Liver (tissue), 9 donors: Measurements from ENCODE around the gene LCORL. TPM values are rescaled to one million over a fixed set of nuclear protein-coding genes. Genes with fewer than 3 reads are reported as not detected.

ENCODE experiments used
- DNase-seq: peaks from one replicate; pipeline ENCODE4 v3.0.0-alpha.2; 2017; ENCODE audit warnings: low spot score
- H3K27ac ChIP-seq, 2 donors: one replicate each; pipeline ENCODE4 v1.7.0; 2013; ENCODE audit warnings: inconsistent platforms in 2 of 2, low read length in 2 of 2, control low read depth in 1 of 2, low read depth in 1 of 2, mild to moderate bottlenecking in 1 of 2
- H3K27me3 ChIP-seq, 4 donors: one replicate each; pipeline versions ENCODE4 v1.6.1 to v1.7.0; 2013; ENCODE audit warnings: low read length in 3 of 4, inconsistent platforms in 1 of 4, mild to moderate bottlenecking in 1 of 4, moderate library complexity in 1 of 4; ENCODE audit not compliant: control insufficient read depth in 4 of 4, insufficient read depth in 4 of 4
- H3K36me3 ChIP-seq, 4 donors: one replicate each; pipeline versions ENCODE4 v1.6.1 to v1.7.0; 2013; ENCODE audit warnings: low read length in 3 of 4, mild to moderate bottlenecking in 3 of 4, low read depth in 1 of 4, moderate library complexity in 1 of 4; ENCODE audit not compliant: control insufficient read depth in 4 of 4, insufficient read depth in 3 of 4
- H3K4me1 ChIP-seq, 4 donors: one replicate each; pipeline versions ENCODE4 v1.6.1 to v1.7.0; 2013; ENCODE audit warnings: low read length in 3 of 4, mild to moderate bottlenecking in 3 of 4, moderate library complexity in 1 of 4; ENCODE audit not compliant: control insufficient read depth in 4 of 4, insufficient read depth in 4 of 4
- H3K4me3 ChIP-seq, 3 donors: one replicate each; pipeline versions ENCODE4 v1.6.1 to v1.7.0; 2013; ENCODE audit warnings: low read length in 3 of 3, control low read depth in 1 of 3, low read depth in 1 of 3, mild to moderate bottlenecking in 1 of 3
- H3K9ac ChIP-seq, 2 donors: one replicate each; pipeline ENCODE4 v1.7.0; 2013; ENCODE audit warnings: low read length in 2 of 2, mild to moderate bottlenecking in 2 of 2, moderate library complexity in 2 of 2, control low read depth in 1 of 2, low read depth in 1 of 2
- H3K9me3 ChIP-seq, 4 donors: one replicate each; pipeline versions ENCODE4 v1.6.1 to v1.7.0; 2013; ENCODE audit warnings: low read length in 3 of 4; ENCODE audit not compliant: control insufficient read depth in 4 of 4
- EGR1 ChIP-seq, 2 donors: IDR thresholded peaks; 2 replicates each; pipeline ENCODE4 v1.6.1; 2016 to 2018; ENCODE audit warnings: antibody characterized with exemption in 2 of 2, low read depth in 2 of 2
- FOXA1 ChIP-seq: IDR thresholded peaks from 2 replicates; pipeline ENCODE4 v1.6.1; 2016; ENCODE audit warnings: antibody characterized with exemption
- FOXA2 ChIP-seq: IDR thresholded peaks from 2 replicates; pipeline ENCODE4 v1.6.1; 2016; ENCODE audit warnings: antibody characterized with exemption
- HNF4A ChIP-seq, 2 donors: conservative IDR thresholded peaks; 2 replicates each; pipeline ENCODE4 v1.6.1; 2016; ENCODE audit warnings: antibody characterized with exemption in 2 of 2, mild to moderate bottlenecking in 2 of 2
- HNF4G ChIP-seq: IDR thresholded peaks from 2 replicates; pipeline ENCODE4 v1.6.1; 2016; ENCODE audit warnings: antibody characterized with exemption
- JUND ChIP-seq, 2 donors: IDR thresholded peaks; 2 replicates each; pipeline ENCODE4 v1.6.1; 2016; ENCODE audit warnings: antibody characterized with exemption in 2 of 2
- NR2F2 ChIP-seq: IDR thresholded peaks from 2 replicates; pipeline ENCODE4 v1.6.1; 2016; ENCODE audit warnings: antibody characterized with exemption
- RAD21 ChIP-seq, 2 donors: IDR thresholded peaks; 2 replicates each; pipeline ENCODE4 v1.6.1; 2016; ENCODE audit warnings: antibody characterized with exemption in 2 of 2, mild to moderate bottlenecking in 2 of 2
- RXRA ChIP-seq, 2 donors: IDR thresholded peaks; 2 replicates each; pipeline ENCODE4 v1.6.1; 2017 to 2018; ENCODE audit warnings: antibody characterized with exemption in 2 of 2, mild to moderate bottlenecking in 1 of 2
- SP1 ChIP-seq: IDR thresholded peaks from 2 replicates; pipeline ENCODE4 v1.6.1; 2018; ENCODE audit warnings: antibody characterized with exemption, mild to moderate bottlenecking
- TAF1 ChIP-seq: conservative IDR thresholded peaks from 2 replicates; pipeline ENCODE4 v1.6.1; 2016; ENCODE audit warnings: antibody characterized with exemption, mild to moderate bottlenecking
- WGBS: extraction: QIAGEN DNeasy Blood & Tissue Kit; methylation state at CpG from one replicate; pipeline ENCODE4 v1.1.7; 2013; 5-methylcytosine and 5-hydroxymethylcytosine counted together
- polyA plus RNA-seq, 2 donors: library from polyadenylated mRNA; stranded (reverse) in 1 of 2; unstranded in 1 of 2; fragments of 200-250 nt in 1 of 2; fragments of >200 nt in 1 of 2; fragmentation: Nextera tagmentation in 1 of 2; extraction: Ambion mirVana in 1 of 2; gene quantifications; one replicate each; pipeline versions ENCODE4 v1.2.1 to v1.2.3, GENCODE V29; 2013 to 2015
- total RNA-seq, 2 donors: library from RNA; depleted of rRNA; stranded (reverse); fragments of >200 nt; gene quantifications; one replicate each; pipeline ENCODE4 v1.2.3, GENCODE V29; 2014
- TF ChIP-seq, protein P1 (sequence below): IDR thresholded peaks from 2 replicates; pipeline ENCODE4 v1.6.1; 2016; ENCODE audit warnings: antibody characterized with exemption
- TF ChIP-seq, protein P2 (sequence below): fragments of 150-350 bp; IDR thresholded peaks from 2 replicates; pipeline ENCODE4 v1.5.1; 2017; ENCODE audit warnings: improper control_type of control experiment, low read depth, low read length; ENCODE audit not compliant: missing input control
- TF ChIP-seq, protein P3 (sequence below): IDR thresholded peaks from 2 replicates; pipeline ENCODE4 v1.6.1; 2016; ENCODE audit warnings: antibody characterized with exemption
- TF ChIP-seq, protein P4 (sequence below): IDR thresholded peaks from 2 replicates; pipeline ENCODE4 v1.6.1; 2016; ENCODE audit warnings: antibody characterized with exemption, mild to moderate bottlenecking
- TF ChIP-seq, protein P5 (sequence below): IDR thresholded peaks from 2 replicates; pipeline ENCODE4 v1.6.1; 2016; ENCODE audit warnings: antibody characterized with exemption
- donor health status: healthy.
- donor health status: healthy.
- donor health status: healthy.
- donor health status: healthy.
- donor health status: healthy.

Gene LCORL
- total and polyA plus RNA-seq, 4 donors: 2.1 to 12.0 (median 6.5) TPM

DNA sequence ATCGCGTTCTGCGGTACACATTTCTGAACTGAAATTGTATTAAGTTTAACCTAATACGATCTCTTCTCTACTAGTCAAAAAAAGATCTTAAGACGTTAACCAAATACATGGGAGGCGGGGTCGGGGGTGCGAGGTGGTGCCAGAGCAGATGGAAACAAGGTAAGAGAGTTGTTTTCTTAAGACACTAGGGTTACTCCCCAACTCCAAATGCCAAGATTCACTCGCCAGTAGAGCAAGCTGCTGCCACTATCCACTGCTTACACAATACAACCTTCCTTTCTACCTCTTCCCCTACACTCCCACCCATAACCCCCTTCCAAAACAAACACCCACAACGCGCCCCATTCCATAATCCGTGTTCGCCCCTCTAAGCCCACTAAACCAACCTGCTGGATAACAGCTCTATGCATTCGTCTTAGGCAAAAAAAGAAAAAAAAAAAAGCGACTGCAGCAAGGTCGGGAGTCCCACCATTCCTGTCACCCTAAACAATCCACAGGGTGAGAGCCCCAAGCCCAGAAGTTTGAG, 1.3 kb downstream of the LCORL start:
- H3K27me3 ChIP-seq: no peaks in the 10 kb centered on the region
- H3K9me3 ChIP-seq: no peaks in the 10 kb centered on the region
- peak overlapping the region; percentile 78 to 91 (median 79) for H3K4me3 ChIP-seq
- H3K4me1 ChIP-seq: peaks cover 2 to 19% (median 7%) of the 10 kb centered on the region in 4 donors
- TF ChIP-seq NR2F2: no peak
- TF ChIP-seq HNF4A (conservative IDR thresholded peaks at IDR 0.05): no peak
- TF ChIP-seq TAF1: no peak
- no peak for TF ChIP-seq SP1
- TF ChIP-seq, protein P1, sequence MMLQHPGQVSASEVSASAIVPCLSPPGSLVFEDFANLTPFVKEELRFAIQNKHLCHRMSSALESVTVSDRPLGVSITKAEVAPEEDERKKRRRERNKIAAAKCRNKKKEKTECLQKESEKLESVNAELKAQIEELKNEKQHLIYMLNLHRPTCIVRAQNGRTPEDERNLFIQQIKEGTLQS: no peak
- TF ChIP-seq HNF4G: no peak
- no peak for TF ChIP-seq RXRA (IDR thresholded peaks at IDR 0.05)
- TF ChIP-seq, protein P2, sequence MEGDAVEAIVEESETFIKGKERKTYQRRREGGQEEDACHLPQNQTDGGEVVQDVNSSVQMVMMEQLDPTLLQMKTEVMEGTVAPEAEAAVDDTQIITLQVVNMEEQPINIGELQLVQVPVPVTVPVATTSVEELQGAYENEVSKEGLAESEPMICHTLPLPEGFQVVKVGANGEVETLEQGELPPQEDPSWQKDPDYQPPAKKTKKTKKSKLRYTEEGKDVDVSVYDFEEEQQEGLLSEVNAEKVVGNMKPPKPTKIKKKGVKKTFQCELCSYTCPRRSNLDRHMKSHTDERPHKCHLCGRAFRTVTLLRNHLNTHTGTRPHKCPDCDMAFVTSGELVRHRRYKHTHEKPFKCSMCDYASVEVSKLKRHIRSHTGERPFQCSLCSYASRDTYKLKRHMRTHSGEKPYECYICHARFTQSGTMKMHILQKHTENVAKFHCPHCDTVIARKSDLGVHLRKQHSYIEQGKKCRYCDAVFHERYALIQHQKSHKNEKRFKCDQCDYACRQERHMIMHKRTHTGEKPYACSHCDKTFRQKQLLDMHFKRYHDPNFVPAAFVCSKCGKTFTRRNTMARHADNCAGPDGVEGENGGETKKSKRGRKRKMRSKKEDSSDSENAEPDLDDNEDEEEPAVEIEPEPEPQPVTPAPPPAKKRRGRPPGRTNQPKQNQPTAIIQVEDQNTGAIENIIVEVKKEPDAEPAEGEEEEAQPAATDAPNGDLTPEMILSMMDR: no peak
- no peak for TF ChIP-seq FOXA2
- TF ChIP-seq EGR1 (IDR thresholded peaks at IDR 0.05; ENCODE audit: low read depth in 2 of 2): no peak
- TF ChIP-seq, protein P3, sequence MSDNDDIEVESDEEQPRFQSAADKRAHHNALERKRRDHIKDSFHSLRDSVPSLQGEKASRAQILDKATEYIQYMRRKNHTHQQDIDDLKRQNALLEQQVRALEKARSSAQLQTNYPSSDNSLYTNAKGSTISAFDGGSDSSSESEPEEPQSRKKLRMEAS: no peak
- TF ChIP-seq, protein P4, sequence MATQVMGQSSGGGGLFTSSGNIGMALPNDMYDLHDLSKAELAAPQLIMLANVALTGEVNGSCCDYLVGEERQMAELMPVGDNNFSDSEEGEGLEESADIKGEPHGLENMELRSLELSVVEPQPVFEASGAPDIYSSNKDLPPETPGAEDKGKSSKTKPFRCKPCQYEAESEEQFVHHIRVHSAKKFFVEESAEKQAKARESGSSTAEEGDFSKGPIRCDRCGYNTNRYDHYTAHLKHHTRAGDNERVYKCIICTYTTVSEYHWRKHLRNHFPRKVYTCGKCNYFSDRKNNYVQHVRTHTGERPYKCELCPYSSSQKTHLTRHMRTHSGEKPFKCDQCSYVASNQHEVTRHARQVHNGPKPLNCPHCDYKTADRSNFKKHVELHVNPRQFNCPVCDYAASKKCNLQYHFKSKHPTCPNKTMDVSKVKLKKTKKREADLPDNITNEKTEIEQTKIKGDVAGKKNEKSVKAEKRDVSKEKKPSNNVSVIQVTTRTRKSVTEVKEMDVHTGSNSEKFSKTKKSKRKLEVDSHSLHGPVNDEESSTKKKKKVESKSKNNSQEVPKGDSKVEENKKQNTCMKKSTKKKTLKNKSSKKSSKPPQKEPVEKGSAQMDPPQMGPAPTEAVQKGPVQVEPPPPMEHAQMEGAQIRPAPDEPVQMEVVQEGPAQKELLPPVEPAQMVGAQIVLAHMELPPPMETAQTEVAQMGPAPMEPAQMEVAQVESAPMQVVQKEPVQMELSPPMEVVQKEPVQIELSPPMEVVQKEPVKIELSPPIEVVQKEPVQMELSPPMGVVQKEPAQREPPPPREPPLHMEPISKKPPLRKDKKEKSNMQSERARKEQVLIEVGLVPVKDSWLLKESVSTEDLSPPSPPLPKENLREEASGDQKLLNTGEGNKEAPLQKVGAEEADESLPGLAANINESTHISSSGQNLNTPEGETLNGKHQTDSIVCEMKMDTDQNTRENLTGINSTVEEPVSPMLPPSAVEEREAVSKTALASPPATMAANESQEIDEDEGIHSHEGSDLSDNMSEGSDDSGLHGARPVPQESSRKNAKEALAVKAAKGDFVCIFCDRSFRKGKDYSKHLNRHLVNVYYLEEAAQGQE: no peak
- TF ChIP-seq RAD21 (IDR thresholded peaks at IDR 0.05): no peak
- no peak for TF ChIP-seq JUND (IDR thresholded peaks at IDR 0.05)
- TF ChIP-seq, protein P5, sequence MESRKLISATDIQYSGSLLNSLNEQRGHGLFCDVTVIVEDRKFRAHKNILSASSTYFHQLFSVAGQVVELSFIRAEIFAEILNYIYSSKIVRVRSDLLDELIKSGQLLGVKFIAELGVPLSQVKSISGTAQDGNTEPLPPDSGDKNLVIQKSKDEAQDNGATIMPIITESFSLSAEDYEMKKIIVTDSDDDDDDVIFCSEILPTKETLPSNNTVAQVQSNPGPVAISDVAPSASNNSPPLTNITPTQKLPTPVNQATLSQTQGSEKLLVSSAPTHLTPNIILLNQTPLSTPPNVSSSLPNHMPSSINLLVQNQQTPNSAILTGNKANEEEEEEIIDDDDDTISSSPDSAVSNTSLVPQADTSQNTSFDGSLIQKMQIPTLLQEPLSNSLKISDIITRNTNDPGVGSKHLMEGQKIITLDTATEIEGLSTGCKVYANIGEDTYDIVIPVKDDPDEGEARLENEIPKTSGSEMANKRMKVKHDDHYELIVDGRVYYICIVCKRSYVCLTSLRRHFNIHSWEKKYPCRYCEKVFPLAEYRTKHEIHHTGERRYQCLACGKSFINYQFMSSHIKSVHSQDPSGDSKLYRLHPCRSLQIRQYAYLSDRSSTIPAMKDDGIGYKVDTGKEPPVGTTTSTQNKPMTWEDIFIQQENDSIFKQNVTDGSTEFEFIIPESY: no peak
- peak overlapping the region in 1 of 2 donors; percentile 42 for H3K9ac ChIP-seq
- DNase-seq: no peak
- WGBS: 9% methylated on average over 16 of the region's 16 CpGs
- H3K27ac ChIP-seq: peak overlapping the region; percentile 92 to 94
- no peaks in the 10 kb centered on the region for H3K36me3 ChIP-seq

DNA sequence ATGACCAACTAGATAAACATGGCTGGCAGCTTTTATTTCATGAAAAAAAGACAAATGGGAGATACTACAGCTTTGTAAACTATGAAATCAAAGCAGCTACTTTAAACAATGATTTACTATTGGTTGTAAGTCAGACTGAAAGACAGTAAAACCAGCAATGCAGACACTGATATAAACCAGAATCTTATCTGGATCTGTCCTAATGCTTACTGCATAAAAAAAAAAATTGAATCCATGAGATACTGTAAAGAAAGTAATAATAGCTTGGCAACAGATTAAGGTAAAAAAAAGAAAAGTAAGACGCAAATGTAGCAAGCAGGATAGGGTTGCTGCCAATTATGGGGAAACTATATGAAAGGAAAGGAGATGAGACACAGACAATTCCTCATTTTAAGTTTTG, 7.3 kb downstream of the LCORL start:
- no peaks in the 10 kb centered on the region for H3K27me3 ChIP-seq
- 84% methylated on average over 1 of the region's 1 CpG for WGBS
- no peak overlapping the region for H3K9ac ChIP-seq
- TF ChIP-seq TAF1: no peak
- no peak for TF ChIP-seq FOXA2
- TF ChIP-seq HNF4A (conservative IDR thresholded peaks at IDR 0.05): no peak
- no peak for TF ChIP-seq JUND (IDR thresholded peaks at IDR 0.05)
- no peak for TF ChIP-seq FOXA1
- TF ChIP-seq HNF4G: no peak
- no peak for DNase-seq
- H3K4me3 ChIP-seq: no peak overlapping the region
- H3K4me1 ChIP-seq: peaks cover 0 to 2% (median 0%) of the 10 kb centered on the region in 4 donors
- no peaks in the 10 kb centered on the region for H3K9me3 ChIP-seq
- no peaks in the 10 kb centered on the region for H3K36me3 ChIP-seq
- no peak overlapping the region for H3K27ac ChIP-seq
